GM19328 (cell line): Measurements from ENCODE around the gene JAGN1.
A peak's percentile ranks its signal among the peaks of the same experiment; 100 is the strongest.
"Not testable (repeated sequence)": the region's sequence is repeated elsewhere in the genome, so short reads cannot be mapped to it uniquely, and the experiment has no call there.

Experiments
- ATAC-seq: cut with Tn5 transposase; IDR thresholded peaks from one replicate; pipeline ENCODE4 v1.9.1; 2021; ENCODE audit warnings: mild to moderate bottlenecking, moderate library complexity; ENCODE audit not compliant: unreplicated experiment

Gene JAGN1

DNA sequence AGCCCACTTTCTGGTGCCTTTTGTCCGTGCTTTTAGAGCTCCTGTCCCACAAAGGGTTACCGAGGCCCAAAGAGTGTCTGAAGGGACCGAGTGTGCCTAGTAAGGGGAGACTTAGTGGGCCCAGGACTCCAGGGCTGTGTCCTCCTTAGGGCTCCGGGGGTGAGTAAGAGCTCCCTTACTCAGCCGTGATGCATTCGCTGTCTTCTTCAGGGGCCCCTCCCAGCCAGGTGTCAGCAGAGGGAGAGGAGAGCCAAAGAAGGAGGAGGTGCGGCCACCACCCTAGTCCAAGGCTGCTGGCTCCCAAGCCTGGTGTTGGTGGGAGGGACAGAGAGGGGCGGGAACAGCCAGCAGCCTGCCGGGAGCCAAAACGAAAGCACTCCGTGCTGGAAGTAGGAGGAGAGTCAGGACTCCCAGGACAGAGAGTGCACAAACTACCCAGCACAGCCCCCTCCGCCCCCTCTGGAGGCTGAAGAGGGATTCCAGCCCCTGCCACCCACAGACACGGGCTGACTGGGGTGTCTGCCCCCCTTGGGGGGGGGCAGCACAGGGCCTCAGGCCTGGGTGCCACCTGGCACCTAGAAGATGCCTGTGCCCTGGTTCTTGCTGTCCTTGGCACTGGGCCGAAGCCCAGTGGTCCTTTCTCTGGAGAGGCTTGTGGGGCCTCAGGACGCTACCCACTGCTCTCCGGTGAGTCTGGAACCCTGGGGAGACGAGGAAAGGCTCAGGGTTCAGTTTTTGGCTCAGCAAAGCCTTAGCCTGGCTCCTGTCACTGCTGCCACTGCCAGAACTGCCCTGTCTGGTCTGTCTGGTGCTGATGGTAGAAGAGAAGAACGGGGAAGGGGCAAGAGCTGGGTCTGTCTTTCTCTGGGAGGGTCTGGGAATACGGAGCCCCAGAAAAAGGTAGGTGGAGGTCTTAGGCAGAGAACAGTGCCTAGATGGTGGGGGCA lies 26.6 kb downstream of the JAGN1 start, which contains the start of gene IL17RC:
Gene IL17RC (plus strand): TSS at position 365 of the 947 bp plus-strand sequence. CDS start 218 bp downstream, at position 583.
- ATAC-seq, result no peak

DNA sequence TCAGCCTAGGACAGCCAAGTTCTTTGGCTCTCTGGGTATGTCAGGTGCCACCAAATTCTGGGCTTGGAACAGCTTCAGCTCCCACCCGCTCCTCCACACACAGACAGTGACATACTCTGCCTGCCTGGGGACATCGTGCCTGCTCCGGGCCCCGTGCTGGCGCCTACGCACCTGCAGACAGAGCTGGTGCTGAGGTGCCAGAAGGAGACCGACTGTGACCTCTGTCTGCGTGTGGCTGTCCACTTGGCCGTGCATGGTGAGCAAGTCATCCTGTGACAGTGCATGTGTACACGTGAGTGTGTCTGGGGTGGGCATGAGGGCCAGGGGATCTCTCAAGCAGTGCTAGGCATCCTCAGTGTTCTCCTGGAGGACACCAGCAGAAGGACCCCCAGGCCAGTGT lies 27.4 kb downstream of the JAGN1 start:
- no peak for ATAC-seq

- ATAC-seq, result no peak
Observed at GRCh38 chr3:9918261-9919038, 28.0 kb downstream of the JAGN1 start.

GRCh38 chr3:9928158-9928557 lies 37.7 kb downstream of the JAGN1 start:
- ATAC-seq, result no peak

DNA sequence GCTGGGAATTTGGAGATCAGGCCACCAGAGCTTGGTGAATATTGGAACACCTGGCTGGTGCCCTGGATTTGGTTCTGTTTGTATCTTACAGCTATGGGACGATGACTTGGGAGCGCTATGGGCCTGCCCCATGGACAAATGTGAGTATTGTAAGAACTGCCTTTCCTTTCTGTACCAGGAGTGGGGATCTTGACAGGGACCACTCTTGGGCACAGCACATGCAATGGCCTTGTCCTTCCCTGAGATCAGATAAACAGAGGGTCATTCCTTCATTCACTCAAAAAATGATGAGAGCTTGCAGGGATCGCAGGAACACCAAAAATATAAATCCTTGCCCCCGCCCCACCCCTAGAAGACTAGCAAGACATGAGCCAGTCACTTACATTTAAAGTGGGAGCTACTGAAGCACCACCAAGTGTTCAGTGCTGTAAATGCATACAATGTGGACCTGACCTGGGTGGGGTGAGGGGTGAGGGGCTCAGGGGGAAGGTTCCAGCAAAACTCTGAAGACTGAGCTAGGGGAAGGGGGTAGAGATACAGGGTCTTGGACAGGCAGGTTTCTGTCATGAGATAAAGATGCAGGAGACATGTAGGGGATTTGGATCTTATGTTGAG lies 40.5 kb downstream of the JAGN1 start:
- ATAC-seq, result no peak

- no peak for ATAC-seq
Observed at GRCh38 chr3:9932535-9932842, 42.1 kb downstream of the JAGN1 start.

DNA sequence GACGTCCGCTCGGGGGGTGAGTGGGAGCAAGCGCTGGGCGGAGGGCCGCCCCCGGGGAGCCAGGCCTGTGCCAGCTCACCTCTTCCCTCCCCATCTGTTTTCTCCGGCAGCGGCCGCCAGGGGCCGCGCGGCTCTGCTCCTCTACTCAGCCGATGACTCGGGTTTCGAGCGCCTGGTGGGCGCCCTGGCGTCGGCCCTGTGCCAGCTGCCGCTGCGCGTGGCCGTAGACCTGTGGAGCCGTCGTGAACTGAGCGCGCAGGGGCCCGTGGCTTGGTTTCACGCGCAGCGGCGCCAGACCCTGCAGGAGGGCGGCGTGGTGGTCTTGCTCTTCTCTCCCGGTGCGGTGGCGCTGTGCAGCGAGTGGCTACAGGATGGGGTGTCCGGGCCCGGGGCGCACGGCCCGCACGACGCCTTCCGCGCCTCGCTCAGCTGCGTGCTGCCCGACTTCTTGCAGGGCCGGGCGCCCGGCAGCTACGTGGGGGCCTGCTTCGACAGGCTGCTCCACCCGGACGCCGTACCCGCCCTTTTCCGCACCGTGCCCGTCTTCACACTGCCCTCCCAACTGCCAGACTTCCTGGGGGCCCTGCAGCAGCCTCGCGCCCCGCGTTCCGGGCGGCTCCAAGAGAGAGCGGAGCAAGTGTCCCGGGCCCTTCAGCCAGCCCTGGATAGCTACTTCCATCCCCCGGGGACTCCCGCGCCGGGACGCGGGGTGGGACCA lies 42.6 kb downstream of the JAGN1 start:
- ATAC-seq, result peak; percentile 56

DNA sequence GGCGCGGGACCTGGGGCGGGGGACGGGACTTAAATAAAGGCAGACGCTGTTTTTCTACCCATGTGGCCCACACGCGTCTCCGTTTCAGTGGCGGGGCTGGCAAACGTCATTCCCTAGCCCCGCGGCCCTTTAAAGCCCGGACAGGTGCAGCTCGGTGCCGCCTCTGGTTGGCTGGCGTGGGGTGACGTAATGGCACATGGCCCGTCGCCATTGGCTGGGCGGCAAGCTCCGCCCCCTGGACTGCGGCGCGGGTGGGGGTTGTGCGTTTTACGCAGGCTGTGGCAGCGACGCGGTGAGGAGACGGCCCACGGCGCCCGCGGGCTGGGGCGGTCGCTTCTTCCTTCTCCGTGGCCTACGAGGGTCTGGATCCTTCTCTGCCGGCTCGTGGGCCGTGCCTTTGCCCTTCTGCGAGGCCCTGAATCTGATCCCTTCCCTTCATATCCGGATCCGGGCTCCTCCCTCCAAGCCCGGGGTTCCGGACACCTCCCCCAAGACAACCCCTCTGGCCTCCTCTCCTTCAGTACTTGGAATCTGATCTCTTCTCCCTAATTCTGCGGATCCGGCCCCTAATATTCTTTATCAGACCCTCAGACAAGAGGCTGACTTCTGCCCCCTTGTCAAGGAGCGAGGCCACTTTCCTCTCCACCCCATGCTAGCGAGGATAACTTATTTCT lies 43.3 kb downstream of the JAGN1 start, which contains the start of gene CRELD1:
Gene CRELD1 (plus strand): TSS at position 274 of the 674 bp plus-strand sequence. CDS start 605 bp downstream, outside the sequence.
- ATAC-seq, result peak; percentile 85

- ATAC-seq, result no peak
Observed at GRCh38 chr3:9934235-9934621, 43.8 kb downstream of the JAGN1 start.

- ATAC-seq, result no peak
Observed at GRCh38 chr3:9934993-9935392, 44.6 kb downstream of the JAGN1 start.

- ATAC-seq, result no peak
Observed at GRCh38 chr3:9935966-9936510, 45.6 kb downstream of the JAGN1 start.

DNA sequence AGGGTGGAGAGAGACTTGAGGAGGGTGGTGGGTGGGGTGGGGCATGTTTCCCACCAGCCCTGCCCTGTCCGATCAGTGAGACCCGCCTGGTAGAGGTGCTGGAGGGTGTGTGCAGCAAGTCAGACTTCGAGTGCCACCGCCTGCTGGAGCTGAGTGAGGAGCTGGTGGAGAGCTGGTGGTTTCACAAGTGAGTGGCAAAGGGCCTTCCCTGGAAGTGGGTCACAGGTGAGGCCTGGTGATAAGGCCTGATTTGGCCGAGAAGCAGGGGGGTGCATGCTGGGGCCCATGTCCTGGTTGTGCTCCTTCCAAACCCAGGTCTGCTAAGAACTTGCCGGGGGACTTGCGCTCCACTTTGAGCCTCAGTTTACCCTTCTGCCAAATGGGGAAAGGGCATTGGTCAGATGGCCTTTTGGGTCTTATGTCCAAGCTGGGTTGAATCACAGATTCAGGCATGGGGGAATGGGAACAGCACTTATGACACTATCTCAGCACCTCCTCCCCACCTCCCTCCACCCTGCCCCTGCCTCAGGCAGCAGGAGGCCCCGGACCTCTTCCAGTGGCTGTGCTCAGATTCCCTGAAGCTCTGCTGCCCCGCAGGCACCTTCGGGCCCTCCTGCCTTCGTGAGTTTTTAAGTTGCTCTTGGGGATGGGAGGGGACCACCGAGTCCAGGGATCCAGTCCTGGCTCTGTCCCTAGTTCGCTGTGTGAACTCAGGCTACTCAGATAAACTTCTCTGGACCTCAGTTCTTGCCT lies 47.3 kb downstream of the JAGN1 start:
- ATAC-seq, result no peak

- ATAC-seq, result no peak
Observed at GRCh38 chr3:9938966-9939365, 48.6 kb downstream of the JAGN1 start.

DNA sequence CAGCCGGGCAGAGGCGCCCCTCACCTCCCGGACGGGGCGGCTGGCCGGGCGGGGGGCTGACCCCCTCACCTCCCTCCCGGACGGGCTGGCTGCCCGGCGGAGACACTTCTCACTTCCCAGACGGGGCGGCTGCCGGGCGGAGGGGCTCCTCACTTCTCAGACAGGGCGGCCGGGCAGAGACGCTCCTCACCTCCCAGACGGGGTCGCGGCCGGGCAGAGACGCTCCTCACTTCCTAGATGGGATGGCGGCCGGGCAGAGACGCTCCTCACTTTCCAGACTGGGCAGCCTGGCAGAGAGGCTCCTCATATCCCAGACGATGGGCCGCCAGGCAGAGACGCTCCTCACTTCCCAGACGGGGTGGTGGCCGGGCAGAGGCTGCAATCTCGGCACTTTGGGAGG lies 49.5 kb downstream of the JAGN1 start:
- not testable (repeated sequence) for ATAC-seq

- no peak for ATAC-seq
Observed at GRCh38 chr3:9940746-9941145, 50.3 kb downstream of the JAGN1 start.

DNA sequence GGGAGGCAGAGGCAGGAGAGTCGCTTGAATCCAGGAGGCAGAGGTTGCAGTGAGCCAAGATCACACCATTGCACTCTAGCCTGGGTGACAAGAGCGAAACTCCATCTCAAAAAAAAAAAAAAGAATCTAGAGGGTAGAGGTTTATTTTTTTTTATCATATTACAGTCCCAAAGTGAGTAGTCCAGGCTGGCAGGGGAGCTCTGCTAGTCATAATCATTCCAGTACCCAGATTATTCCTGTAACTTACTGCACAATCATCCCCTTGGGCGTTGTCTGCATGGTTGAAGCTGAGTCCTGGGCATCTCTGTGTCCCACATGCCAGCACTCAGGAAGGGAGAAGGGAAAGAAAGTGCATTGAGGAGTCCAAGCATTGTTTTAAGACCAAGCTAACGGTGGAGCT lies 51.8 kb downstream of the JAGN1 start:
- ATAC-seq, result no peak

DNA sequence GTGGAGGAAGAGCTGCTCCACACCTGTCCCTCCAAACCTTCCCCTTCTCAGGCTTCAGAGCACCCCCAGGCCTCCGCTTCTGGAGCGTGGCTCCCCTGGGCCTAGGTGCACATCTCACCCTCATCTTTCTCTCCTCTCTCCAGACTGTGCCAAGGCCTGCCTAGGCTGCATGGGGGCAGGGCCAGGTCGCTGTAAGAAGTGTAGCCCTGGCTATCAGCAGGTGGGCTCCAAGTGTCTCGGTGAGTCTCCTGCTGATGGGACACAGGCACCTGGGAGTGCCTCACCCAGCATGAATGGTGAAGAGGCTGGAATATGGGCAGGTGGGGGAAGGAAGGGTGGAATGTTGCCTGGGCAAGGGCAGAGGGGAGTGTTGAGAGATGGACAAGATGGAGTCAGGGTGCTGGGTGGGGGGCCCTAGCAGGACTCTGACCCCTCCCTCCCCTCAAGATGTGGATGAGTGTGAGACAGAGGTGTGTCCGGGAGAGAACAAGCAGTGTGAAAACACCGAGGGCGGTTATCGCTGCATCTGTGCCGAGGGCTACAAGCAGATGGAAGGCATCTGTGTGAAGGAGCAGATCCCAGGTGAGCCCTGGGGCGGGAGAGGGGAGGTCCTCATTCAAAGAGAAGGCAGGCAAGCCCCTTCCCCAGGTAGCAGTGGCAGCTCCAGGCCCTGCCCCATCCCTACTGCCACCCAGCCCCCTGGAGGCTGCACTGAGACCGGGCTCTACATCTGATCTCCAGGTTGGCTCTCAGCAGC lies 52.7 kb downstream of the JAGN1 start:
- ATAC-seq, result no peak
